NCI-H345 treated with DMSO at 0.1 percent for 48 hours (cell line): ENCODE measurements around the gene ME2.
A peak's percentile ranks its signal among the peaks of the same experiment; 100 is the strongest.
"Not testable (repeated sequence)": the region's sequence is repeated elsewhere in the genome, so short reads cannot be mapped to it uniquely, and the experiment has no call there.

Experiments used
- DNase-seq: peaks from one replicate; lab custom pipeline; 2025; ENCODE audit not compliant: unreplicated experiment; lab: John Stamatoyannopoulos, UW

The ME2 gene

DNA sequence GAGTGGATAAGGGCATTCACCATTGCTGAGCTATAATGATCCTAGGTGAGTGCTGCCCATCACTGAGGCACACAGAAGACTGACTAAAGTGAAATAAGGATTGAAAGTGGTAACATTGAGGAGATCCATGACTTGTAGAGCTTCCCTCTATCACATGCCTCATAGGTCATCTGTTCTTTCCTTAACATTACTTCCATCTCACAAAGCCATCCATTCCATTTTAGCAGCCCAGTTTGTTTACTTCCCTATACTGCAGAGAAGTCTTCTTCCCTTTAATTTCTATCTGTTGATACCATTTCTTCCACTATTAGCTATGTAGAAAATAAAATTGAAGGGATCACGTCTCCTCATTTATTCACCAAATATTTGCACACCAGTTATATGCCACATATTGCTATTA lies 32.1 kb downstream of the ME2 start:
- DNase-seq = no peak

DNA sequence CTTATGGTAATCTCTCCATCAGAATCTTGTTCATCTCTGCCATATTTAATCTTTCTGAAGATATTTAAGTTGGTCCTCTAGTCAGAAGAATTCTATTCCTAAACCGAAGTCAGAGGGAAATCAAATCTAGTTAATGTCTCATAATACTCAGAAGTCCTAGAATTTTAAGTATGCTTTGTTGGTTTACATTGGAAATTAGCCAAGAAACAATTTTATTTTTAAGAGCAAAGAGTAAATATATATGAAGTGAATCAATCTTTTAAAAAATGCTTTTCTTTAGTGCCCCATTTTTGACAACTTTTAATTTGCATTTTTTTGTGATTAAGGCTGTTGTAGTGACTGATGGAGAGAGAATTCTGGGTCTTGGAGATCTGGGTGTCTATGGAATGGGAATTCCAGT lies 38.1 kb downstream of the ME2 start:
- DNase-seq = no peak

DNA sequence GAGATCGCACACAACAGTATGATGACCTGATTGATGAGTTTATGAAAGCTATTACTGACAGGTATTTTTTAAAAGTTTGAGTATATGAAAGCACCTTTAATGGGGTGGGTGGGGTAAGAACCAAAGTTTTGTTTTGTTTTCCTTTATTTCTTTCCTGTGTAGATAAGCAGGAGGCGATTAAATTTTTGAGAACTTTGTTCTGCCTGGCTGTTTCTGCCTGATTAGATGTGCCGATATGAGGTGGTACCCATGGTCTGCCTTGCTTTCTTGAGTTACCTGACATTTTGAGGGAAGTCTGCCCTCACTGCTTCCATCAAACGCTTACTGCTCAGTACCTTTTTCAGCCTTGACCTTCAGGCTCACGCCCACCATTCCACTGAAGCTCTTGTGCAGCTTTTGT lies 39.2 kb downstream of the ME2 start:
- no peak for DNase-seq

DNA sequence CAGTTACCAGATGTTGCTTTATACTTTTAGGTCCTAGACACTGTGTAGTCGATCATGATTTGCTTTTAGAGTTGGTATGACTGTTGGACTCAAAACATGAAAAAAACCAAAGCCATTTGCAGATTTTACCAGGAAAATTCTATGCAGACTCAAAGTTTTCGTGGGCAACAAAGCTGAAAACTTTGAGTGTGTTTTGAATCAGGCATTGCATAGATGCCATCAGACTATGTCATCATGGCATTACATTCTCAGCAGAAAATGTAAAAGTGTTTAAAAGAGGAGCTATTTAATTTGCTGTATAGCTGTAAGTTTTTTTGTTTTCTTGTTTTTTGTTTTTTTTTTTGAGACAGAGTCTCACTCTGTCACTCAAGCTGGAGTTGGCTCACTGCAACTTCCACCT lies 45.5 kb downstream of the ME2 start:
- no peak for DNase-seq

DNA sequence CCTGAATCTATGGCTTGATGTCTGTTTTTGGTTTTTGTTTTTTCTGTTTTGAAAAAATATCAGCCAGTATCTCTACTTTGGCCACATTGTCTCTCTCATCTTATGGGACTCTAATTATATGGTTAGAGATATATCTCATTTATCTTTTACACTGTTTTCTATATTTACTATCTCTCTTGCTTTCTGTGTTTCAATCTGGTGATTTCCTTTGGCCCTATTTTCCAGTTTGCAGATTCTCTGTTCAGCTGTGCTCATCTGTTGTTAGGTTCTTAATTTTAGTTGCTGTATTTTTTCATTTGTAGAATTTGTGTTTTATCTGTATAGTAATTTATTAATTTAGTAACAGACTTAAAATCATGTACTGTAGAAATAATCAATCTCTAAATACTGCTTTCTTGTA lies 47.6 kb downstream of the ME2 start:
- no peak for DNase-seq

DNA sequence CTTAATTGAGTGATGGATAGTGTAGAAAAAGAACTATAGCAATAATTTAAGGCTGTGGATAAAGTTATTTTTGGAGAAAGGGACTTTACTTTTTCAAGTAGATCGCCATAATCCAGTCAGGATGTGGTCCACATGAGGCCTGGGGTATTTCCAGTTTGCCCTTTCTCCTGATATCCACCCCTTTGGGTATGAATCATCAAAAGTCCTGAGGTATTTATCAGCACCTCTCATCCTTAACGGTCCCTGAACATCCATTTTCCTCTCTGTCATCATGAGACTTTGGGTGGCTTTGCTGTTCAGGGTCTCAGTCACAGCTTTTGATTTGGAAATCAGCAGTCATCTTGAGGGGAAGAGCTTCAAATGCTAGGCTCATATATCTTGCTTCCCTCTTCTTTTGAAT lies 49.6 kb downstream of the ME2 start:
- no peak for DNase-seq

DNA sequence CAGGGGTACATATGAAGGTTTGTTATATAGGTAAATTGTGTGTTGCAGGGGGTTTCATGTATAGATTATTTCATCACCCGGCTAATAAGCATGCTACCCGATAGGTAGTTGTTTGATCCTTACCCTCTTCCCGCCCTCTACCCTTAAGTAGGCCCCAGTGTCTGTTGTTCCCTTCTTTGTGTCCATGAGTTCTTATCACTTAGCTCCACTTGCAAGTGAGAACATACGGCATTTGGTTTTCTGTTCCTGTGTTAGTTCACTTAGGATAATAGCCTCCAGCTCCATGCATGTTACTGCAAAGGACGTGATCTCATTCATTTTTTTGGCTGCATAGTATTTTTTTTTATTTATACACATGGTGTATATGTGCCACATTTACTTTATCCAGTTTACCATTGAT lies 54.8 kb downstream of the ME2 start:
- no peak for DNase-seq

DNA sequence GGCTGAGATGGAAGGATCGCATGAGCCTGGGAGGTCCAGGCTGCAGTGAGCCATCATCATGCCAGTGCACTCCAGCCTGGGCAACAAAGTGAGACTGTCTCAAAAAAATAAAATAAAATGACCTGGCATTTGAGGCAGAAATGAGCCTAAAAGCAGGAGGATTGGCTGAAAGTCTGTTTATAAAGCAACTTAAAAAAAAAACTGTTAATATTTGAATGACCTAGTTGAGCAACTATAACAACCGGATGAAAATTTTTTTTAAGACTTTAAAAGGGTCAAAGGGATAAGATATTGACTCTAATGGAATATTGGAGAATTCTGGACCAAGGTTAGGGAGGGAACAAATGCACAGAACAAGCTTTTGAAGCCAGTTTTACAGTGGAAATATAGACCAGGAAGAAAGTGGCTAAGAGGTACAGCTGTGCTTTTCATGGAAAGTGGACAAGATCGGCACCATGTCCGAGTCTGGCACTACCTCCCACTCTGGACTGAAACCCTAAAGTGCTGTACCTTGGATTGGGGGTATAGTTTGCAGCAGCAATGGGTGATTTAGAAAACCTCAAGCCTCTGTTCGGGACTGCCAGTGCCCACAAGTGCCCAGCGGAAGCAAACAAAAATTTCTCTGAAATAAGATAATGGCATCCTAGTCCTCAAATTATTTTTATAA lies 55.8 kb downstream of the ME2 start:
- DNase-seq = no peak

DNA sequence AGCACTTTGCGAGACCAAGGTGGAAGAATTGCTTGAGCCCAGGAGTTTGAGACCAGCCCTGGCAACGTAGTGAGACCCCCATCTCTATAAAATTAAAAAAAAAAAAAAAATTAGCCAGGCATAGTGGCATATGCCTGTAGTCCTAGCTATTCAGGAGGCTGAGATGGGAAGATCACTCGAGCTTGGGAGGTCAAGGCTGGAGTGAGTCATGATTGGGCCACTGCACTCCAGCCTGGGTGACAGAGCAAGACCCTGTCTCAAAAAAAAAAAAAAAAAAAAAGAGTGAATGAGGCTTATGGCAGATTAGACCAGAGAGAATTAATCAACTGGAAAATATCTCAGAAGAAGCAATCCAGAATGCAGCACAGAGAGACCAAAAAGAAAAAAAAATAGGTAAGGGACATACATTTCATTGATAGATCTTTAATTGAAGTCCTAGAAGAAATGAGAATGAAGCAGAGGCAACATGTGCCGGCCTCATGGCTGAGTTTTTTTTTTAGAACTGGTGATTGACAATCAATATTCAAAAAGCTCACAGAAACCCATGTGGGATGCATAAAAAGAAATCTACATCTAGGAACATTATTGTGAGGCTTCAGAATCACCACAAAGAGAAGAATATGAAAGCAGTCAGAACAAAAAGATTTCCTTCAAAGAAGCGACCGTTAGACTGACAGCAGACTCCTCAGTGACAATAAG lies 56.7 kb downstream of the ME2 start:
- no peak for DNase-seq

DNA sequence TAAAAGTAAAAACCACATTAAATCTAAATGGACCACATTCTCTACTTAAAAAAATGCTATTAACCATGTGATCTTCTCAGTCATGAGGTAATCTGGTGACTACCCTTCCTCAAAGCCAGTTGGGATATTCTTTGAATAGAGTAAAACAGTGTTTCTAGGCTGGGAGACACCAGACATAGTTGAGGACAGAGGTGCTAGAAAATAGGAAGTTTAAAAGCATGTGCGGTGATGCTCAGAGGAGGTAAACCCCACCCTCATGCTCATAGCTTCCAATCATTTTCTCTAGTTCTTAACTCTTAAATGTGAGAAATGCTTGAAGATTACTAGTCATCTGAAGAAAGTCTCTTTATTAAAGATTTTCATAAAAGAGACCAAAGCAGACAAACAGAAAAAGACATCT lies 58.3 kb downstream of the ME2 start:
- no peak for DNase-seq

DNA sequence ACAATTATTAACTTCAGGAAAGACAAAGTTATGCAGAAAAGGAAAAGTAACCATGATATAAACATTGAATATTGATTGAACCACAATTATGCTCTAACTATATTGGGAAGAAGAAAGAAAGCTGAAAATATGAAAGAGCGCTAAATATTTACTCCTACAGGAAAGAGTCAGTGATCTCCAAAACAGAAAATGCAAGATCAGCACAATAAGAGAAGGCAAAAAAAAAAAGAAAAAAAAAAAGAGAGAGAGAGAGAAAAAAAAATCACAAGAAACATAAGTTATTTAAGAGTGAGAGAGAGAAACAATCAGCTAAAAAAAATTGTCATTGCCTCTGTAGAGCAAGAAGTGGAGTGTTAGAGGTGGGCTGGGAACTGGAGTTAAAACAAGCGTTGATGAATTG lies 60.0 kb downstream of the ME2 start:
- DNase-seq = no peak

DNA sequence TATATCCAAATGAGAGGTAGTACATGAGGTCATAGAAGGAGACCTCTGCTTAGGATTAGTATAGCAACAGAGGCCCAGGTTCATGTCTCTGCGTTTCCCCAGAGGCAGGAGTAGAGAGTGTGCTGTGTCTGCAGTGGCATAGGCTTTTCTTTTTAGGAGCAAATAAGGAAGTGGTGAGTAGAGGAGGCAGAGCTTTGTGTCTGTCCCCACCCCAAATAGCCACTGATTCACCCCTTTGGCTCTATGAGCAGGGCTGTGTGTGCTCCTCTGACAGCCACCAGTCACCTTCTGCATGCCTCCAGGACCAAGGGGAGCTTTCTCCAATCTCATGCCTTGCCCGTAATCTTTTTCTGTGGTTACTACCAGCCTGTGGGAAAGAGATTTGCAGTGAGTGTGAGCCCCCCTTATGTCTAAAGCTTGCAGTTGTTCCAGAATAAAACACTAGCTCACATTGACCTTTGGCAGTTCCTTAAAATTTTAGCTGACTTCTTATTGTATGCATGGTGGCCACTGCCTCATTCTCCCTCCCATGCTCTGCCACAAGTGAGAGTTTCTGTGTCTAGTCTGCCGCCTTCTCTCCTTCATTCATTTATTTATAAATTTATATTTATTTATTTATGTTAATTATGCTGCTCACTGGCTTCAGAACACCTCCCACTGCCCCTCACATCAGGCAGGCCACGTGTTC lies 65.5 kb downstream of the ME2 start:
- no peak for DNase-seq

DNA sequence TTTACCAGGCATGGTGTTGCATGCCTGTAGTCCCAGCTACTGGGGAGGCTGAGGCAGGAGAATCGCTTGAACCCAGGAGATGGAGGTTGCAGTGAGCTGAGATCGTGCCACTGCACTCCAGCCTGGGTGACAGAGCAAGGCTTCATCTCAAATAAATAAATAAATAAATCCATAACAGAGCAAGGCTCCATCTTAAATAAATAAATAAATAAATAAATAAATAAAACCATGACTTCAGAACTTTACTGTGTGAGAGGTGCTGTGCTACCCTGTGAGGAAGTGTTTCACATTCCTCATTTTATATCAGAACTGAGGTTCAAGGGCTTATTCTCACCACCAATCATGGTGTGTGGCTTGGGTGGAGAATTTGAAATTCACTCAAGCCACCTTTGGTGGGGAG lies 67.0 kb downstream of the ME2 start:
- not testable (repeated sequence) for DNase-seq

DNA sequence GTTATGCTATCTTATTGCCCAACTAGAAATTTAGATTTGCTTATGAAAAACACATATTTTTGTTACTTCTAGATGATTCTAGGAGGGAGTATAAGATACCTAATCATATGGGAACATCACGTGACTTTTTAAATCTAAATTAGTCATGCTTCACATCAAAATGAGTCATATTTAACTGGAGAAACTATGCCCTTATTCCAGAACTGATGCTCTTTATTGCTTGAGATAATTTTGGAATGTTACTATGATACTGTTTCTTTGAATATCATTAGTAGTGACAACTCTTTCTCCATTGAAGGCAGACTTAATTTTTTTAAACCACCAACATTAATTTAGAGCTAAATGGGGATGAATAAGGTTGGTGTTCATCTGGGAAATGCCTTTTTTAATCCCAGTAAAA lies 69.0 kb downstream of the ME2 start:
- no peak for DNase-seq

DNA sequence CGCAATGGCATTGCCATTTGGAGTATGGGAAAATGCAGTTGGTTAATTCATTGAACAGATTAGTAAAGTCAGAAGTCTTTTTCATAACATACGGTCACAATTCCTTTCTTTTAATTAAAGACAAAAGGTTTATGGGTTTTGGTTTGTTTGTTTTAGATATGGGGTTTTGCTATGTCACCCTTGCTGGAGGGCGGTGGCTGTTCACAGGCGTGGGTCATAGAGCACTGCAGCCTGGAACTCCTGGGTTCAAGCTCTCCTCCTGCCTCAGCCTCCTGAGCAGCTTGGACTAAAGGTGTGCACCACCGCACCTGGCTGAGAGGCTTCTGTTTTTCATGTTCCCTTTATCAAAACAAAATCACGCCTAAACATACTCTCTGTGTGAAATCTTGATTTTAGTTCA lies 70.3 kb downstream of the ME2 start:
- no peak for DNase-seq

DNA sequence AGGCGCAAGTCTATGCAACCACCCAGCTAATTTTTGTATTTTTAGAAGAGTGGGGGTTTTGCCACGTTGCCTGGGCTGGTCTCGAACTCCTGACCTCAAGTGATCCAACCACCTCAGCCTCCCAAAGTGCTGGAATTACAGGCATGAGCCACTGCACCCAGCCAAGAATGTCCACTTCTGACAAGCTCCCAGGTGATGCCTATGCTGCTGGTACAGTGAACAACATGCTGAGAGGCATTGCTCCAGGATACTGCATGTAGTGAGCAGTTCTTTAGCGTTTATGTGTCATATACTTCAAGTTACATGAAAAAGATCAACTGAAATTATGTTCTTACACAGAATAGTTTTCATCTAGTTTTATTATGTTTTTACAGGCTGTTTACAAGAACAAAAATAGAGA lies 71.7 kb downstream of the ME2 start:
- DNase-seq = no peak

DNA sequence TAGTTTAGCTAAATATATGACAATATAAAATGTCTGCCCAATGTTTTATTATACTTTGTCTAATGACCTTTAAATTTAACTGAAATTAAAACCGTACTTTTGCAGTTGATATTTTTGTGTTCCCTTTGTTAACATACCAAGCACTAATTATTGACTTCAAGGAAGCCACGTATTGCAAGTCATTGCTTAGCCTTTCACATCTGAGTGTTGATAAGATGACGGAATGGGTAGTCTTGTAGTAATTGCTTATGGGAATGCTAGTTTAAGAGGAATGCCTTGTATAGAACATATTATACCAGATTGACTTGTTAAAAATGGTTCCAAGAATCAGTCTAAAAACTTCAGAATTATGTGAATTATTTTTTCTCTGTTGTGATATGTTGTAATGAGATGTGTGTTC lies 74.9 kb downstream of the ME2 start:
- no peak for DNase-seq

DNA sequence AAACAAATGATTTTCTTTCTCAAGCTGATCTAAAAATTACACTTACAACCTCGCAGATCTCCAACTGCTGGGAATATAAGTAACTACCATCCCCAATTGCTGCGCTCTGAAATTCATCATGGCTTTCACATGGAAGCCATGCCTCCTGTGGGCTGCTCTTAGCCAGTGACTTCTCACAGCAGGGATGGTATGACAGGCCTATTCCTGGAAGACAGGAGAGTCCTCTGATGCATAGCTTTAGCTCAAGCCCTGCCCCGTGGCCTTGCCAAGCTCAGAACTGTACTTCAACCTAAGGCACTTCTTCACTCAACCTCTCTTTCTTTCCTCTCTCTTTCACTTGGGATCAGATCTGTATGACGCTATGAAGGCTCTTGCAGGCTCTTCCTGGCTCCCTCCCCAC lies 76.3 kb downstream of the ME2 start:
- DNase-seq = no peak

DNA sequence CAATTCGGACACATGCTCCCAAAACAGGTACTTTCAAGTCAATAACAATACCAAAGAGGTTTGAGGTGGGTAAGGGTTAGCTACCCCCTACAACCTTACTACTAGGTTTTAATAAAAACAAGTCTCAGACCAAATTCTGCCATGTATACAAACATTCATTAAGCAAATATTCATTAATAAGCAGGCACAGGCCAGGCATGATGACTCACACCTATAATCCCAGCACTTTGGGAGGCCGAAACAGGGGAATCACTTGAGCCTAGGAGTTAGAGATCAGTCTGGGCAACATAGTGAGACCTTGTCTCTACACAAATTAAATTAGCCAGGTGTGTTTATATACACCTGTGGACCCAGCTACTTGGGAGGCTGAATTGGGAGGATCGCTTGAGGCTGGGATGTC lies 77.2 kb downstream of the ME2 start:
- DNase-seq = no peak

DNA sequence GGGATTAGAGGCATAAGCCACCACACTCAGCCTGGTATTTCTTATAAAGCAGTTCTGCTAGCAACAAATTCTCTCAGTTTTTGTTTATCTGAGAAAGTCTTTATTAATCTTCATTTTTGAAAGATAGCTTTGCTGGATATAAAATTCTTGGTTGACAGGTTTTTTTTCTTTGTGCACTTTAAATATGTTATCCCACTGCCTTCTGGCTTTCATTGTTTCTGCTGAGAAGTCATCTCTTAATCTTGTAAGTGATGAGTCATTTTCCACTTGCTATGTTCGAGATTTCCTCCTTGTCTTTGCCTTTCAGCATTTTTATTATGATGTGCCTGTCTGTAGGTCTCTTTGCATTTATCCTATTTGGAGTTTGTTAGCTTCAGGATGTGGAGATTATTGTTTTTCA lies 83.1 kb downstream of the ME2 start:
- no peak for DNase-seq

DNA sequence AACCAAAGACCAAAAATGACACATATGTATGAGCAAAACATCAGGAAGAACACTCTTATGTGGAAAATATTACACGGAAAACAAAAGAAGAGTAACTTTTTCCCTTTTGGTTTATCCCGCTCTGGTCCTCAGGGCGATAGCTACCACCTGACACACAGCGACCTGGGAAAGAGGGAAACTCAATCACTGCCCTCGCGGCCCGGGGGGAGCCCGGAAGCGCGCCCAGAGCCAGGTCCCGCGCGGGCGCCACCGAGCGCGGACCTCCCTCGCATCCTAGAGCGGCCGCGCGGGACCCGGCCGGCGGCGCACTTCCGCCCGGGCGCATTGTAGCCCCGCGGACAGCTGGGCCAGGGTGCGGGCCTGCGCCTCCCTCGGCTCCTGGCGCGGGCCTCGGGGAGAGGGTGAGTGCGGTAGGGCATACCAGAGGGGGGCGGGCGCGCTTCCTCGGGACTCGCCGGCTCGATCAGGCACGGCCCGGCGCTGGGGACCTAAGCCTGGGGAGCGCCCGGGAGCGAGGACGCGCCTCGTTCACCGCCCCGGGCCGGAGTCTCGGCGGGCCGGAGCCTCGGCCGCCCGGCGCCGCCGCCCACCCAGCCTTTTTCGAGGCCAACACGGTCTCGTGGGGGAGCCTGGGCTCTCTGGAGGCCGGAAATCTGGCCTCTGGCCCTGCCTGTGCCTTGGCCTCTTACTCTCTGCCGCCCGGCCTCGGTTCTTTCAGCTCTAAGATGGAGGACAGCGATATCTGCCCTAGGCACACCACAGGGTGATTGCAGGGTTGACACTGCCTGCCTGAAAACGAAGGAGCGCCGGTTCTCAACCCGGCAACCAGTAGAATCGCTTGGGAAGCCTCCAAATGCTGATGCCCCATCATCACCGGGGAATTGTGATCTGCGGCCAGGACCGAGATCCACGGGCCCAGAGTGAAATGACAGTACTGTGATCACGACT lies 89.1 kb downstream of the ME2 start, which contains the start of gene ELAC1:
ELAC1 (plus strand) TSS at position 327 of the 948 bp plus-strand sequence. CDS start 6,365 bp downstream, outside the sequence.
- peak; percentile 60 for DNase-seq
